ENCODE measurements around the gene NIP7. TPM values are rescaled to one million over a fixed set of nuclear protein-coding genes. Genes with fewer than 3 reads are reported as not detected.

The NIP7 gene
- total RNA-seq, 1 donor from 2014 or later, result 26.6 TPM

GRCh38 chr16:69367980-69368379, 28.4 kb downstream of the NIP7 start:
- no peaks in the 10 kb centered on the region for H3K27me3 ChIP-seq (ENCODE audit: control insufficient read depth, insufficient read depth, low read length)
- no peak for TF ChIP-seq CTCF (IDR thresholded peaks at IDR 0.05; ENCODE audit: insufficient read depth, low read length, poor library complexity, severe bottlenecking)
- H3K4me3 ChIP-seq (ENCODE audit: low read depth, low read length), result no peak overlapping the region
- DNase-seq (ENCODE audit: low read depth), result no peak
- no peaks in the 10 kb centered on the region for H3K36me3 ChIP-seq (ENCODE audit: control insufficient read depth, insufficient read depth, low read length)

- Histone ChIP-seq H3K4me3 (ENCODE audit: low read depth, low read length) (no peak overlapping the region), H3K27me3 (ENCODE audit: control insufficient read depth, insufficient read depth, low read length) (no peaks in the 10 kb centered on the region), H3K36me3 (ENCODE audit: control insufficient read depth, insufficient read depth, low read length) (no peaks in the 10 kb centered on the region)
- no peak for DNase-seq (ENCODE audit: low read depth)
- no peak for TF ChIP-seq CTCF (IDR thresholded peaks at IDR 0.05; ENCODE audit: insufficient read depth, low read length, poor library complexity, severe bottlenecking)
These were observed 29.3 kb downstream of the NIP7 start for GRCh38 chr16:69368866-69369265.

GRCh38 chr16:69371564-69371963, 32.0 kb downstream of the NIP7 start:
- Histone ChIP-seq H3K27me3 (ENCODE audit: control insufficient read depth, insufficient read depth, low read length) (no peaks in the 10 kb centered on the region), H3K4me3 (ENCODE audit: low read depth, low read length) (no peak overlapping the region), H3K36me3 (ENCODE audit: control insufficient read depth, insufficient read depth, low read length) (no peaks in the 10 kb centered on the region)
- no peak for TF ChIP-seq CTCF (IDR thresholded peaks at IDR 0.05; ENCODE audit: insufficient read depth, low read length, poor library complexity, severe bottlenecking)
- no peak for DNase-seq (ENCODE audit: low read depth)

GRCh38 chr16:69373019-69373418, 33.4 kb downstream of the NIP7 start:
- Histone ChIP-seq H3K4me3 (ENCODE audit: low read depth, low read length) (no peak overlapping the region), H3K36me3 (ENCODE audit: control insufficient read depth, insufficient read depth, low read length) (no peaks in the 10 kb centered on the region), H3K27me3 (ENCODE audit: control insufficient read depth, insufficient read depth, low read length) (no peaks in the 10 kb centered on the region)
- no peak for DNase-seq (ENCODE audit: low read depth)
- TF ChIP-seq CTCF (IDR thresholded peaks at IDR 0.05; ENCODE audit: insufficient read depth, low read length, poor library complexity, severe bottlenecking), result no peak

GRCh38 chr16:69376393-69377059, 37.0 kb downstream of the NIP7 start:
- no peak for TF ChIP-seq CTCF (IDR thresholded peaks at IDR 0.05; ENCODE audit: insufficient read depth, low read length, poor library complexity, severe bottlenecking)
- Histone ChIP-seq H3K27me3 (ENCODE audit: control insufficient read depth, insufficient read depth, low read length) (no peaks in the 10 kb centered on the region), H3K36me3 (ENCODE audit: control insufficient read depth, insufficient read depth, low read length) (no peaks in the 10 kb centered on the region), H3K4me3 (ENCODE audit: low read depth, low read length) (no peak overlapping the region)
- DNase-seq (ENCODE audit: low read depth), result no peak

- no peaks in the 10 kb centered on the region for H3K27me3 ChIP-seq (ENCODE audit: control insufficient read depth, insufficient read depth, low read length)
- no peaks in the 10 kb centered on the region for H3K36me3 ChIP-seq (ENCODE audit: control insufficient read depth, insufficient read depth, low read length)
- DNase-seq (ENCODE audit: low read depth), result no peak
- no peak for TF ChIP-seq CTCF (IDR thresholded peaks at IDR 0.05; ENCODE audit: insufficient read depth, low read length, poor library complexity, severe bottlenecking)
- no peak overlapping the region for H3K4me3 ChIP-seq (ENCODE audit: low read depth, low read length)
These were observed 38.5 kb downstream of the NIP7 start for GRCh38 chr16:69378036-69378435.
